K562 (cell line): Measurements from ENCODE around the gene HYAL1. TPM values are rescaled to one million over a fixed set of nuclear protein-coding genes. Genes with fewer than 3 reads are reported as not detected.
A peak's percentile ranks its signal among the peaks of the same experiment; 100 is the strongest.

Source experiments
- BHLHE40 ChIP-seq: IDR thresholded peaks from 2 replicates; pipeline ENCODE4 v1.6.1; 2011; ENCODE audit warnings: low read length, improper control_type of control experiment
- BRCA1 ChIP-seq, 2 experiments: fragments of 450-650 bp in 1 of 2; sonication (generic) in 1 of 2; formaldehyde crosslinking in 1 of 2; IDR thresholded peaks; 2 replicates each; pipeline versions ENCODE4 v1.5.0 to v1.6.1; 2017 to 2020; ENCODE audit warnings: mild to moderate bottlenecking in 1 of 2, missing genetic modification reagents in 1 of 2
- CBFA2T2 ChIP-seq: fragments of 450-650 bp; conservative IDR thresholded peaks from 2 replicates; pipeline ENCODE4 v1.6.1; 2017; ENCODE audit warnings: mild to moderate bottlenecking
- CBX1 ChIP-seq: sonication (generic); IDR thresholded peaks from 2 replicates; pipeline ENCODE4 v1.6.1; 2016; ENCODE audit warnings: antibody characterized with exemption, low read depth, mild to moderate bottlenecking
- DPF2 ChIP-seq: fragments of 450-650 bp; IDR thresholded peaks from 2 replicates; pipeline ENCODE4 v1.6.1; 2016
- HBP1 ChIP-seq: fragments of 450-650 bp; formaldehyde crosslinking; IDR thresholded peaks from 2 replicates; pipeline ENCODE4 v1.4.0; 2022; ENCODE audit warnings: missing genetic modification characterization
- HDAC8 ChIP-seq: fragments of 450-650 bp; IDR thresholded peaks from 2 replicates; pipeline ENCODE4 v1.6.1; 2016; ENCODE audit warnings: mild to moderate bottlenecking, missing genetic modification characterization, moderate library complexity, missing compliant biosample characterization
- ILF3 ChIP-seq: fragments of 450-650 bp; IDR thresholded peaks from 2 replicates; pipeline ENCODE4 v1.6.1; 2018; ENCODE audit warnings: antibody characterized with exemption, mild to moderate bottlenecking, moderate library complexity, borderline replicate concordance
- KHSRP ChIP-seq: fragments of 450-650 bp; IDR thresholded peaks from 2 replicates; pipeline ENCODE4 v1.6.1; 2017
- MAFG ChIP-seq: fragments of 450-650 bp; conservative IDR thresholded peaks from 2 replicates; pipeline ENCODE4 v1.6.1; 2016; ENCODE audit warnings: missing genetic modification characterization, missing compliant biosample characterization
- MAZ ChIP-seq, 2 experiments: fragments of 450-650 bp in 1 of 2; sonication (generic) in 1 of 2; formaldehyde crosslinking; IDR thresholded peaks in 1 of 2; conservative IDR thresholded peaks in 1 of 2; 2 replicates each; pipeline versions ENCODE4 v1.4.0 to v1.5.0; 2020; ENCODE audit warnings: mild to moderate bottlenecking in 1 of 2, missing genetic modification reagents in 1 of 2
- RBM15 ChIP-seq: fragments of 200-400 bp; formaldehyde crosslinking; IDR thresholded peaks from 2 replicates; pipeline ENCODE4 v1.6.1; 2018; ENCODE audit warnings: mild to moderate bottlenecking, low read length, moderate library complexity; ENCODE audit not compliant: insufficient read depth
- STAG1 ChIP-seq: sonication (generic); formaldehyde crosslinking; IDR thresholded peaks from 2 replicates; pipeline ENCODE4 v1.5.0; 2020; ENCODE audit warnings: missing genetic modification reagents, borderline replicate concordance
- WHSC1 ChIP-seq: IDR thresholded peaks from one replicate; pipeline ENCODE4 v1.6.1; 2012; ENCODE audit warnings: low read length, control low read depth, inconsistent platforms
- ZBTB1 ChIP-seq: sonication (generic); formaldehyde crosslinking; IDR thresholded peaks from 2 replicates; pipeline ENCODE4 v1.8.1; 2023; ENCODE audit warnings: missing genetic modification reagents, low read depth, mild to moderate bottlenecking, borderline replicate concordance
- ZBTB9 ChIP-seq: fragments of 450-650 bp; formaldehyde crosslinking; IDR thresholded peaks from 2 replicates; pipeline ENCODE4 v1.4.0; 2020; ENCODE audit warnings: mild to moderate bottlenecking, moderate library complexity
- ZC3H8 ChIP-seq: fragments of 450-650 bp; IDR thresholded peaks from 2 replicates; pipeline ENCODE4 v1.6.1; 2017
- ZKSCAN1 ChIP-seq: fragments of 150-350 bp; IDR thresholded peaks from 2 replicates; pipeline ENCODE4 v1.6.1; 2016; ENCODE audit warnings: low read depth, low read length
- ZNF12 ChIP-seq: sonication (generic); formaldehyde crosslinking; IDR thresholded peaks from 2 replicates; pipeline ENCODE4 v1.4.0; 2020; ENCODE audit warnings: mild to moderate bottlenecking, missing genetic modification reagents
- ZNF280B ChIP-seq: fragments of 250-450 bp; sonication (Bioruptor Pico); IDR thresholded peaks from 2 replicates; pipeline ENCODE4 v1.5.1; 2021; ENCODE audit warnings: mild to moderate bottlenecking
- ZNF324 ChIP-seq: fragments of 250-450 bp; sonication (Bioruptor Pico); IDR thresholded peaks from 2 replicates; pipeline ENCODE4 v1.4.0; 2020; ENCODE audit warnings: mild to moderate bottlenecking
- ZNF589 ChIP-seq: fragments of 200-800 bp; sonication (Bioruptor generic); IDR thresholded peaks from 2 replicates; pipeline ENCODE4 v1.6.1; 2016; ENCODE audit warnings: low read depth, missing genetic modification characterization, missing compliant biosample characterization
- ZNF644 ChIP-seq: fragments of 200-800 bp; sonication (Bioruptor generic); IDR thresholded peaks from 2 replicates; pipeline ENCODE4 v1.6.1; 2016; ENCODE audit warnings: low read depth, missing genetic modification characterization, missing compliant biosample characterization
- ZNF830 ChIP-seq: fragments of 250-450 bp; sonication (Bioruptor Pico); IDR thresholded peaks from 2 replicates; pipeline ENCODE4 v1.5.0; 2021; ENCODE audit warnings: mild to moderate bottlenecking
- polyA plus RNA-seq, 8 experiments: library from polyadenylated mRNA; depleted of rRNA in 4 of 8; stranded (reverse) in 5 of 8; unstranded in 3 of 8; fragments of >200 nt; fragmentation: Nextera tagmentation in 2 of 8; fragmentation: Illumina TruSeq in 1 of 8; extraction: Ambion mirVana in 2 of 8; extraction: Trizol in 1 of 8; gene quantifications; 2 replicates each; pipeline versions ENCODE4 v1.2.1 to v1.2.3, GENCODE V29; 2011 to 2014; ENCODE audit warnings: inconsistent platforms in 1 of 8, missing spikeins in 1 of 8
- total RNA-seq, 7 experiments: library from RNA; depleted of rRNA in 6 of 7; stranded (reverse); fragments of >200 nt in 6 of 7; fragmentation: Illumina TruSeq in 2 of 7; extraction: Trizol in 2 of 7; gene quantifications; 2 replicates each; pipeline versions ENCODE4 v1.2.1 to v1.2.3, GENCODE V29; 2011 to 2021; ENCODE audit warnings: low replicate concordance in 1 of 7

HYAL1 gene
- total and polyA plus RNA-seq, 9 of the 15 experiments (the other 6 are each of a cell fraction or from before 2014, with no cell fraction given) = 1.4 to 8.5 (median 4.7) TPM

GRCh38 chr3:50337175-50337861 lies 33.9 kb upstream of the HYAL1 start (continued):
- 0 out of 2 replicates have a peak, but pooled peaks have one; percentile 23 for TF ChIP-seq ZNF830 (CRISPR knock-in tag)
- no peak for TF ChIP-seq BRCA1 (IDR thresholded peaks at IDR 0.05)
- no peak for TF ChIP-seq BRCA1 (CRISPR knock-in tag; IDR thresholded peaks at IDR 0.05)
- 0 out of 2 replicates have a peak, but pooled peaks have one; percentile 2 for TF ChIP-seq ZBTB1
- no peak for TF ChIP-seq KHSRP
- no peak for TF ChIP-seq ZNF12 (CRISPR knock-in tag)
- TF ChIP-seq ZNF589 = no peak
- no peak for TF ChIP-seq MAFG (tag)
- no peak for TF ChIP-seq ZKSCAN1
- 0 out of 2 replicates have a peak, but pooled peaks have one; percentile 18 for TF ChIP-seq HBP1
- no peak for TF ChIP-seq CBFA2T2
- no peak; the same call in 1 of the 2 replicates for TF ChIP-seq ZNF644 (tag)
- TF ChIP-seq CBX1 = 0 out of 2 replicates have a peak, but pooled peaks have one; percentile 48
- no peak for TF ChIP-seq ZBTB9 (CRISPR knock-in tag)
- TF ChIP-seq DPF2 = no peak
- TF ChIP-seq WHSC1 = no peak
- TF ChIP-seq BHLHE40 = peak; percentile 98
- TF ChIP-seq MAZ (CRISPR knock-in tag; conservative IDR thresholded peaks at IDR 0.05 in 1 of 2, IDR thresholded peaks at IDR 0.05 in 1 of 2) = peak in 1 of 2 experiments; percentile 69
- no peak; the same call in 1 of the 2 replicates for TF ChIP-seq STAG1 (CRISPR knock-in tag)
- TF ChIP-seq RBM15 = no peak
- no peak for TF ChIP-seq HDAC8 (tag)
- TF ChIP-seq ZNF324 = no peak
- TF ChIP-seq ZC3H8 = no peak
- TF ChIP-seq ZNF280B (CRISPR knock-in tag) = no peak
- no peak for TF ChIP-seq ILF3
